ENCODE measurements around the gene GFAP.

GFAP gene

GRCh38 chr17:44892250-44892649, 23.1 kb downstream of the GFAP start:
- H3K79me2 ChIP-seq (ENCODE audit: insufficient read depth, low read length), result peaks cover 79% of the 10 kb centered on the region
- H3K4me2 ChIP-seq (ENCODE audit: low read depth, low read length, poor library complexity, severe bottlenecking), result no peak overlapping the region
- TF ChIP-seq CTCF (IDR thresholded peaks at IDR 0.05; ENCODE audit: insufficient read depth, low read length, poor library complexity, severe bottlenecking), result no peak
- TF ChIP-seq EZH2phosphoT487 (conservative IDR thresholded peaks at IDR 0.05; ENCODE audit: low read length), result no peak
- no peak overlapping the region for H3K9ac ChIP-seq (ENCODE audit: low read length)
- no peak overlapping the region for H3K27ac ChIP-seq (ENCODE audit: low read depth, low read length)
- no peaks in the 10 kb centered on the region for H3F3A ChIP-seq (ENCODE audit: insufficient read depth)
- H3K9me3 ChIP-seq (ENCODE audit: insufficient read depth, low read length), result no peaks in the 10 kb centered on the region
- H2AFZ ChIP-seq (ENCODE audit: low read depth, low read length, severe bottlenecking), result no peak overlapping the region
- H3K36me3 ChIP-seq (ENCODE audit: low read length), result peaks cover 2% of the 10 kb centered on the region; the same call in 1 of the 2 replicates
- H3K9me2 ChIP-seq (replicated peaks; ENCODE audit: insufficient read depth, low read length), result no peaks in the 10 kb centered on the region
- H3K4me3 ChIP-seq (ENCODE audit: insufficient read depth, low read length, poor library complexity, severe bottlenecking), result no peak overlapping the region
- peaks cover 5% of the 10 kb centered on the region; the same call in 1 of the 2 replicates for H4K20me1 ChIP-seq (ENCODE audit: low read depth, low read length)
- H3K27me3 ChIP-seq (ENCODE audit: low read length), result no peaks in the 10 kb centered on the region

GRCh38 chr17:44889003-44889402, 26.3 kb downstream of the GFAP start:
- Histone ChIP-seq H3K36me3 (ENCODE audit: low read length) (peaks cover 16% of the 10 kb centered on the region; the same call in 1 of the 2 replicates), H3K4me2 (ENCODE audit: low read depth, low read length, poor library complexity, severe bottlenecking) (no peak overlapping the region), H3K9ac (ENCODE audit: low read length) (no peak overlapping the region), H3K9me3 (ENCODE audit: insufficient read depth, low read length) (no peaks in the 10 kb centered on the region), H2AFZ (ENCODE audit: low read depth, low read length, severe bottlenecking) (no peak overlapping the region), H3K9me2 (replicated peaks; ENCODE audit: insufficient read depth, low read length) (no peaks in the 10 kb centered on the region), H3F3A (ENCODE audit: insufficient read depth) (no peaks in the 10 kb centered on the region), H4K20me1 (ENCODE audit: low read depth, low read length) (peaks cover 5% of the 10 kb centered on the region; the same call in 1 of the 2 replicates), H3K27me3 (ENCODE audit: low read length) (no peaks in the 10 kb centered on the region), H3K4me3 (ENCODE audit: insufficient read depth, low read length, poor library complexity, severe bottlenecking) (no peak overlapping the region), H3K79me2 (ENCODE audit: insufficient read depth, low read length) (peaks cover 55% of the 10 kb centered on the region), H3K27ac (ENCODE audit: low read depth, low read length) (no peak overlapping the region)
- TF ChIP-seq EZH2phosphoT487 (conservative IDR thresholded peaks at IDR 0.05; ENCODE audit: low read length) (no peak), CTCF (IDR thresholded peaks at IDR 0.05; ENCODE audit: insufficient read depth, low read length, poor library complexity, severe bottlenecking) (no peak)

GRCh38 chr17:44887971-44888954, 27.0 kb downstream of the GFAP start:
- H3K36me3 ChIP-seq (ENCODE audit: low read length), result peaks cover 19% of the 10 kb centered on the region; the same call in 1 of the 2 replicates
- H2AFZ ChIP-seq (ENCODE audit: low read depth, low read length, severe bottlenecking), result no peak overlapping the region
- no peak overlapping the region for H3K4me2 ChIP-seq (ENCODE audit: low read depth, low read length, poor library complexity, severe bottlenecking)
- H3K9me3 ChIP-seq (ENCODE audit: insufficient read depth, low read length), result no peaks in the 10 kb centered on the region
- H3K9me2 ChIP-seq (replicated peaks; ENCODE audit: insufficient read depth, low read length), result no peaks in the 10 kb centered on the region
- H3K4me3 ChIP-seq (ENCODE audit: insufficient read depth, low read length, poor library complexity, severe bottlenecking), result no peak overlapping the region
- H3K9ac ChIP-seq (ENCODE audit: low read length), result no peak overlapping the region
- no peak for TF ChIP-seq CTCF (IDR thresholded peaks at IDR 0.05; ENCODE audit: insufficient read depth, low read length, poor library complexity, severe bottlenecking)
- TF ChIP-seq EZH2phosphoT487 (conservative IDR thresholded peaks at IDR 0.05; ENCODE audit: low read length), result no peak
- peaks cover 5% of the 10 kb centered on the region; the same call in 1 of the 2 replicates for H4K20me1 ChIP-seq (ENCODE audit: low read depth, low read length)
- peaks cover 55% of the 10 kb centered on the region for H3K79me2 ChIP-seq (ENCODE audit: insufficient read depth, low read length)
- no peak overlapping the region for H3K27ac ChIP-seq (ENCODE audit: low read depth, low read length)
- no peaks in the 10 kb centered on the region for H3F3A ChIP-seq (ENCODE audit: insufficient read depth)
- H3K27me3 ChIP-seq (ENCODE audit: low read length), result no peaks in the 10 kb centered on the region
